ENCODE results near the gene HGD. TPM values are rescaled to one million over a fixed set of nuclear protein-coding genes. Genes with fewer than 3 reads are reported as not detected.

The HGD gene
- total RNA-seq, 1 experiment from 2014 or later: 0.33 TPM

- Mint-ChIP-seq H3K4me3 (no peak overlapping the region), H3K27ac (peak overlapping the region in 2 of 3 experiments; percentile 46 to 51; a peak in 2 of 7 replicates), H3K27me3 (ENCODE audit: low read depth) (no peaks in the 10 kb centered on the region), H3K36me3 (ENCODE audit: insufficient read depth in 1 of 3, low read depth in 3 of 3) (peaks cover 5 to 15% (median 8%) of the 10 kb centered on the region in 3 experiments; a peak in 5 of 7 replicates), H3K9me3 (peaks cover 7 to 8% of the 10 kb centered on the region in 2 experiments; a peak in 4 of 5 replicates), H3K4me1 (peaks cover 41 to 46% of the 10 kb centered on the region in 2 experiments)
- no peak overlapping the region for H3T11ph ChIP-seq (ENCODE audit: low read length)
- H2BK15ac ChIP-seq (ENCODE audit: low read depth, low read length): no peak overlapping the region
- H2BK20ac ChIP-seq (ENCODE audit: low read depth, low read length, poor library complexity, severe bottlenecking): no peak overlapping the region
- no peak for TF ChIP-seq CTCF (conservative IDR thresholded peaks at IDR 0.05)
- no peak overlapping the region for H2BK12ac ChIP-seq (ENCODE audit: insufficient read length, low read depth, low read length)
- no peaks in the 10 kb centered on the region for H3K23me2 ChIP-seq (ENCODE audit: insufficient read length, low read depth, low read length, poor library complexity, severe bottlenecking)
- no peak overlapping the region for H3K4me2 ChIP-seq (ENCODE audit: insufficient read depth, insufficient read length, low read length)
- no peaks in the 10 kb centered on the region for H3K27me3 ChIP-seq (ENCODE audit: insufficient read depth, low read length)
- no peak overlapping the region for H2AK5ac ChIP-seq (ENCODE audit: insufficient read length, low read length)
- no peak overlapping the region for H2AFZ ChIP-seq (ENCODE audit: low read length)
- no peak for DNase-seq
- H4K5ac ChIP-seq (ENCODE audit: insufficient read length, low read depth, low read length): no peak overlapping the region
- H3K27ac ChIP-seq (ENCODE audit: insufficient read length, low read depth, low read length): no peak overlapping the region
- H3K79me1 ChIP-seq (ENCODE audit: insufficient read depth, low read depth, low read length, poor library complexity, severe bottlenecking): no peaks in the 10 kb centered on the region
- no peaks in the 10 kb centered on the region for H4K20me1 ChIP-seq (ENCODE audit: control insufficient read depth, insufficient read depth, insufficient read length)
- no peak overlapping the region for H4K91ac ChIP-seq (ENCODE audit: insufficient read length, low read depth, low read length)
- H2BK120ac ChIP-seq (ENCODE audit: low read depth, low read length, poor library complexity, severe bottlenecking): no peak overlapping the region
- no peak overlapping the region for H3K56ac ChIP-seq (ENCODE audit: insufficient read length, low read depth, low read length)
- H3K4me1 ChIP-seq (ENCODE audit: insufficient read depth, low read length): peaks cover 4% of the 10 kb centered on the region; the same call in 1 of the 2 replicates
- no peak overlapping the region for H3K9ac ChIP-seq (ENCODE audit: extremely low read depth, insufficient read length, low read length)
- H3K23ac ChIP-seq (ENCODE audit: insufficient read length, low read depth, low read length): no peak overlapping the region
- H3K9me3 ChIP-seq (ENCODE audit: control insufficient read depth, low read depth, low read length): no peaks in the 10 kb centered on the region
- H3K14ac ChIP-seq (ENCODE audit: insufficient read depth, low read length): no peak overlapping the region
- H2BK5ac ChIP-seq (ENCODE audit: insufficient read length, low read length): no peak overlapping the region
- no peak overlapping the region for H3K18ac ChIP-seq (ENCODE audit: insufficient read length, low read depth, low read length)
- H4K8ac ChIP-seq (replicated peaks; ENCODE audit: insufficient read length, low read depth, low read length): no peak overlapping the region
- H3K4ac ChIP-seq (ENCODE audit: low read depth, low read length): no peak overlapping the region
- WGBS (ENCODE audit: extremely low coverage, insufficient read length, low lambda C conversion rate): no CpG with 5 or more reads among the region's 3 CpGs
- H3K79me2 ChIP-seq (ENCODE audit: insufficient read depth, low read length): no peaks in the 10 kb centered on the region
Measured at GRCh38 chr3:120683671-120684301, 1.7 kb upstream of the HGD start.
